HL-60/S4 treated with phorbol 12-myristate 13-acetate at 8.2 ng/mL for 4 days and 3 days (cell line): Measurements from ENCODE around the gene SIRT2.
"Not testable (repeated sequence)": the region's sequence is repeated elsewhere in the genome, so short reads cannot be mapped to it uniquely, and the experiment has no call there.

Source experiments
- in situ Hi-C: fragments of 300-500 bp; cut with MboI; formaldehyde crosslinking; loops from 2 replicates; pipeline ENCODE4 v1.15.0; 2022; ENCODE audit warnings: low sequenced_read_pairs

Gene SIRT2

DNA sequence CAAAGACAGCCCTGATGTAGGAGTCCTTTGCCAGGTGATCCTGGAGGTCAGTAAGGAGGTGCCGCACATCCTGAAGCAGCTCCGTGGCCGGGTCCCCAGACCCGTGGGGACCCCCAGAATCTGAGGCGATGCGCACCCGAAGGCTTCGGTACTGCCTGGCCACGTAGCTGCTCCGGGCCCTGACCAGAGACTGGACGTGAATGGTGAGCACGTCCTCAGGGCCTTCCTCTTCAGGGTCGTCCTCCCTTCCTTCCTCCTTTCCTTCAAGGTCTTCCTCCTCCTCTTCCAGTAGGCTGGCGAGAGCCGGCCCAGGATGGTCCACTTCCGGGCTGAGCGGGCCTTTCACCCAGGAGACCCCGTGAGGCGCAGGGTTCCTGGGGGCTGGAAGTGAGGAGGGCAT lies 28.8 kb downstream of the SIRT2 start:
- in situ Hi-C loops, result no loop called here

DNA sequence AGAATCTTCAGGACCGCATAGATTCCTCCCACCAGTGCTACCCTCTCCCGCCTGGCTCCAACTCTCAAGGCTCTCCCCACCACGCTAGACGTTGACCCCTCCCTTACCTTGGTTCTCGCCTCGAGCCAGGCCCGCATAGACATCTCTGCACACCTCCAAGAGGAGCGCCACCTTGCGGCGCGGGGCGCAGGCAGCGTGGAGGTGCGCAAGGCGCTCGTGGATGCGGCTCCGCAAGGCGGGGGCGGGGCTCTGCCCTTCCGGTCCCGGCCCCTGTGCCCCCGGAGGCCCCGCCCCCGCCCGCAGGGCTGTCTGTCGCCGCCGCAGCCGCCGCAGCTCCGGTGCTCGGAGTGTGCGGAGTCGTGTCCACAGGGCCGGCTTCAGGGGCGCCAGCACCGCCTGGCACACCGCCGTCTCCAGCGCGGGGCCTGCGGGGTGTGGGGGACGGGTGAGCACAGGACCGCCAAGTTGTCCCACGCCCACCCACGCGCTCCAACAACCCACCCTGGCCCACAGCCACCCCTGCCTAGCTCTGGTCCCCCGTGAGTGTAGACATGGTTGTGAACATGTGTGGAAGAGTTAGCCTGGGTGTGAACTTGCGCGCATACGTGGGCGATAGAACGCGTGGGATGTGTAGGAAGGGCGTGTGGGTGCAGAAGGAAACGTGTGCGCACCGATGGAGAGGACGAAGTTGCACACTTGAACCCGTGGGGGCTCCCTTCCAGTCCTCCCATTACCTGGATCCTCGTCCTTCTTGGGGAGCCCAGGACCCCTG lies 29.4 kb downstream of the SIRT2 start:
- in situ Hi-C loops, result no loop called here

DNA sequence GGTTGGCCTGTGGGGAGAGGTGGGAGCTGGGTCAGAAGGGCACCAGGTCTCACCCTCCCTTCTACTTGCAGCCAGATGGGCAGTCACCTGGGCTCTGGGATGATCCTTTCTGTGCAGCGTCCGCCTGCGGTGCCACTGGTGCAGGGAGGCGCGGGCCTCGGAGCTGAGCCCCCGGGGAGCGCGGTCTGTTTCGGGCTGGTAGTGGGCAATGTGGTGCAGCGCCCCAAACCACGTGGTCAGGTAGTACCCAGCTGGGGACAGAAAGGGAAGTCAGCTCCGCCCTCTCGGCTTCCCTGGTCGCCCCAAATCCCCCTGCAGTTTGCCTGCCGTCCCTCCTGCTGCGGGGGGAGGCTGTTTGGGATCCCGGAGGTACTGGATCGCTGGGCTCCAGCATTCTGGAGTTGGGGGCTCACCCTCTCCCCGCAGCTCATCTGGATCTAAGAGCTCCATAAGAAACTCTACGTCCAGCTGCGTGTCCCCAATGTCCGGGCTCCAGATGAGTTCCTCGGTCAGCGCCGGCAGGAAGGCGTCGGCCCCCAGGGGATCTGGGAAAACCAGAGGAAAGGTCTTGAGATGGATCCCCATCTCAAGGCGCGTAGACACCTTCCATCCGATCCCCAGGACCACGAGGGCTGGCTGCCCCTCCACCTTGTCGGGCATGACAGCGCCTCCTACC lies 30.1 kb downstream of the SIRT2 start:
- in situ Hi-C loops, result no loop called here

DNA sequence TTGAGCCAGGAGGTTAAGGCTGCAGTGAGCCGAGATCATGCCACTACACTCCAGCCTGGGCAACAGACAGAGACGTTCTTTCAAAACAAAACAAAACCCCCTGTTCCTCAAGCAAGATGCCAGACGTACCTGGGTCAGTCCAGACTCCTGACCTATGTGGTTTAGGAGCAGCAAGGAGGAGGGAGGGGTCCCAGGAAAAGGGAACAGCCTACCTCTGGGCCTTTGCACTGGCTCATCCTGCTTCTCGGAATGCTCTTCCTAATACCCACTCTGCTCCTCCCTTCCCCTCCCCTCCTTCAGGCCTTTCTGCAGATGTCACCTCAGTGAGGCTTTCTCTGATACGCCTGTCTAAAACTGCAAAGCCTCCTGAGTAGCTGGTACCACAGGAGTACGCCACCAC lies 30.9 kb downstream of the SIRT2 start:
- in situ Hi-C loops, result no loop called here

DNA sequence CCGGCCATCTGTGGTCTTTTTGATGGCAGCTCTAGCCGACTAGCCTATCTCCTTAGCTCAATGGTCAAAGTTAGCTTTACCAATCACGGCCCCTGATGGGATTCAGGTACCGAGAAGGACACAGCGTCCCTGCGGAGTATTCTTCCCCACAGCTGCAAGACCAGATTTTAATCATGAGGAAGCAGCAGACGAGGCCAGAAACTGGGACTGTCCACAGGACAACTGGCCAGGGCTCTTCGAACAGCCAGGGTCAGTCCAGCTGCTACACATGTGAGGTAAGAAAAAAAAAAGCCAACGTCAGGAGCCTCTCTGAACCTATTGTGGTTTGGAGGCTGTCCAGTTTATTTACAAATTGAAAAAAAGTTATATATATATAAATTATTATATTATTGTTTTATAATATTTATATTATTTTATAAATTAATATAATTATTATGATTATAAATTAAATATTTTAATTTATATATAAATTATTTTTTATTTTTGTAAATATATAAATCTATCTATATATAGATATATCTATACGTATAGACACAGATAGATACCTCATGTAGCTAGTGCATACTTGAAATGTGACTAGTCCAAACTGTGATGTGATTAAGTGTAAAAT lies 32.1 kb downstream of the SIRT2 start:
- in situ Hi-C loops, result no loop called here

DNA sequence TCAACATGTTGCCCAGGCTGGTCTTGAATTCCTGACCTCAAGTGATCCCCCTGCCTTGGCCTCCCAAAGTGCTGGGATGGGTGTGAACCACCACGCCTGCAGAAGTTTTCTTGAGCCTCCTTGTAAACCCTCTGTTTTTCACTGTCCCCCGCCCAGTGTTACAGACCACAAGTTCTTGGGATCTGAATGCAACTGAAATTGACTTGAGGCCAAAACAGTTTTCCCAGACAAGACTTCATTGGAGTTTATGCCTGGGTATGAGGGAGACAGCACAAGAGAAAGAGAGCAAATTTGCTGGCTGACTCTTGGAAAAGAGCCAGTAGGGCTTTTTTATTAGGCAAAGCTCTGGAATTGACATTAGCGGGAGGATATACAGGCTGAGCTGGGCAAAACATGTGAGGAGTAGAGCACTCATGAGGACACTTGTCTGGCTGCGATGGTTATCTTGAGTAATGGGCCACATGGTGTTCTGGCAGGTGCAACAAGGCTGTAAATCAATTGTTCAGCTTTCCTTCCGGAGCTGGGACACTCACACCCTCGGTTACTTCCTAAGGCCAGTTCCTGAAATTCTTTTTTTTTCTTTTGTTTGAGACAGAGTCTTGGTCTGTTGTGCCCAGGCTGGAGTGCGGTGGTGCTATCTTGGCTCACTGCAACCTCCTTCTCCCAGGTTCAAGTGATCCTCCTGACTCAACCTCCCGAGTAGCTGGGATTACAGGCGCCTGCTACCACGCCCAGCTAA lies 36.9 kb downstream of the SIRT2 start:
- in situ Hi-C loops, result no loop called here

DNA sequence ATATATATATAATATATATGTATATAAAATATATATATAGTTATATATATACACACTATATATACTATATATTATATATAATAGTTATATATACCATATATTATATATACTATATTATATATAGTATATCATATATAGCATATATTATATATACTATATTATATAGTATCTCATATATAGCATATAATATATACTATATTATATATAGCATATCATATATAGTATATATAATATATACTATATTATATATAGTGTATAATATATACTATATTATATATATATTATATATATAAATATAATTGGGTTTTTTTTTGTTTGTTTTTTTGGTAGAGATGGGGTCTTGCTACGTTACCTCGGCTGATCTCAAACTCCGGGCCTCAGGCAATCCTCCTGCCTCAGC lies 38.0 kb downstream of the SIRT2 start:
- in situ Hi-C loops, result no loop called here

DNA sequence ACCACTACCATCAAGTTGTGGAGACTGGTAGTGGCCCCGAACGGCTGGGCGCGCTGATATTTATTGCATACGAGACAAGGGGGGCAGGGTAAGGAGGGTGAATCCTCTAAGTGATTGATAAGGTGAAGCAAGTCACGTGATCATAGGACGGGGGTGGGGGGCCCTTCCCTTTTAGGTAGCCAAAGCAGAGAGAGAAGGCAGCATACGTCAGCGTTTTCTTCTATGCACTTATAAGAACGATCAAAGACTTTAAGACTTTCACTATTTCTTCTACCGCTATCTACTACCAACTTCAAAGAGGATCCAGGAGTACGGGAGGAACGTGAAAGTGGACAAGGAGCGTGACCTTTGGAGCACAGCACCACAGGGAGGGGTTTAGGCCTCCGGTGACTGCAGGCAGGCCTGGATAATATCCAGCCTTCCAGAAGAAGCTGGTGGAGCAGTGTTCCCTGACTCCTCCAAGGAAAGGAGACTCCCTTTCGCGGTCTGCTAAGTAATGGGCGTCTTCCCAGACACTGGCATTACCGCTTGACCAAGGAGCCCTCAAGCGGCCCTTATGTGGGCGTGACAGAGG lies 39.7 kb downstream of the SIRT2 start:
- in situ Hi-C loops, result not testable (repeated sequence)

DNA sequence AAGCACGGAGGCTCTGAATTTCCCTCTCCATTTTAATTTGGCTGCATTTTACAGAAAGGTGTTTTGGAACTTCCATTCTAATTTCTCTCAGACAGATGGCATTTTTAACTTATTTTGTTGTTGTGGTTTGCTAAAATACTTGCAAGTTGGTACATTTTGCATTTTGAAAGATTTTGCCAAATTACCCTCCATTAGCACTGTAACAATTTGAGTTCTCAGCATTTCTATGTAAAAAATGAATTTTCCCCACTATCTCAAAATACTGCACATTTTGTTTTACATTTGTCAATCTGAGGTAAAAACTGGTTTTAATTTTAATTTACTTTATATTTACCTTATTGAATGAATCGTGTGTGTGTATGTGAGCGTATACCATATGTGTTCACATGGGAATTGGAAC lies 42.6 kb downstream of the SIRT2 start:
- in situ Hi-C loops, result no loop called here

DNA sequence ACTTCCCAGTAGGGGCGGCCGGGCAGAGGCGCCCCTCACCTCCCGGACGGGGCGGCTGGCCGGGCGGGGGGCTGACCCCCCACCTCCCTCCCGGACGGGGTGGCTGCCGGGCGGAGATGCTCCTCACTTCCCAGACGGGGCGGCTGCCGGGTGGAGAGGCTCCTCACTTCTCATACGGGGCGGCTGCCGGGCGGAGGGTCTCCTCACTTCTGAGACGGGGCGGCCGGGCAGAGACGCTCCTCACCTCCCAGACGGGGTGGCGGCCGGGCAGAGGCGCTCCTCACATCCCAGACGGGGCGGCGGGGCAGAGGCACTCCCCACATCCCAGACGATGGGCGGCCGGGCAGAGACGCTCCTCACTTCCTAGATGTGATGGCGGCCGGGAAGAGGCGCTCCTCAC lies 43.7 kb downstream of the SIRT2 start:
- in situ Hi-C loops, result not testable (repeated sequence)

DNA sequence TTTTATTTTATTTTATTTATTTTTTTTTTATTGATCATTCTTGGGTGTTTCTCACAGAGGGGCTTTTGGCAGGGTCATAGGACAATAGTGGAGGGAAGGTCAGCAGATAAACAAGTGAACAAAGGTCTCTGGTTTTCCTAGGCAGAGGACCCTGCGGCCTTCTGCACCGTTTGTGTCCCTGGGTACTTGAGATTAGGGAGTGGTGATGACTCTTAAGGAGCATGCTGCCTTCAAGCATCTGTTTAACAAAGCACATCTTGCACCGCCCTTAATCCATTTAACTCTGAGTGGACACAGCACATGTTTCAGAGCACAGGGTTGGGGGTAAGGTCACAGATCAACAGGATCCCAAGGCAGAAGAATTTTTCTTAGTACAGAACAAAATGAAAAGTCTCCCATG lies 44.5 kb downstream of the SIRT2 start:
- in situ Hi-C loops, result not testable (repeated sequence)

DNA sequence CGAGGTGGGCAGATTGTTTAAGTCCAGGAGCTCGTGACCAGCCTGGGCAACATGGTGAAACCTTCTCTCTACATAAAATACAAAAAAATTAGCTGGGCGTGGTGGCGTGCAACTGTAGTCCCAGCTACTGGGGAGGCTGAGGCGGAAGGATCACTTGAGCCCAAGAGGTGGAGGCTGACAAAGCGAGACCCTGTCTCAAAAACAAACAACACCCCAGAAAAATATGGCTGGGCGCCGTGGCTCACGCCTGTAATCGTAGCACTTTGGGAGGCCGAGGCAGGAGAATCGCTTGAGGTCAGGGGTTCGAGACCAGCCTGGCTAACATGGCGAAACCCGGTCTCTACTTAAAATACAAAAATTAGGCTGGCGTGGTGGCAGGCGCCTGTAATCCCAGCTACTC lies 46.2 kb downstream of the SIRT2 start:
- in situ Hi-C loops, result no loop called here

DNA sequence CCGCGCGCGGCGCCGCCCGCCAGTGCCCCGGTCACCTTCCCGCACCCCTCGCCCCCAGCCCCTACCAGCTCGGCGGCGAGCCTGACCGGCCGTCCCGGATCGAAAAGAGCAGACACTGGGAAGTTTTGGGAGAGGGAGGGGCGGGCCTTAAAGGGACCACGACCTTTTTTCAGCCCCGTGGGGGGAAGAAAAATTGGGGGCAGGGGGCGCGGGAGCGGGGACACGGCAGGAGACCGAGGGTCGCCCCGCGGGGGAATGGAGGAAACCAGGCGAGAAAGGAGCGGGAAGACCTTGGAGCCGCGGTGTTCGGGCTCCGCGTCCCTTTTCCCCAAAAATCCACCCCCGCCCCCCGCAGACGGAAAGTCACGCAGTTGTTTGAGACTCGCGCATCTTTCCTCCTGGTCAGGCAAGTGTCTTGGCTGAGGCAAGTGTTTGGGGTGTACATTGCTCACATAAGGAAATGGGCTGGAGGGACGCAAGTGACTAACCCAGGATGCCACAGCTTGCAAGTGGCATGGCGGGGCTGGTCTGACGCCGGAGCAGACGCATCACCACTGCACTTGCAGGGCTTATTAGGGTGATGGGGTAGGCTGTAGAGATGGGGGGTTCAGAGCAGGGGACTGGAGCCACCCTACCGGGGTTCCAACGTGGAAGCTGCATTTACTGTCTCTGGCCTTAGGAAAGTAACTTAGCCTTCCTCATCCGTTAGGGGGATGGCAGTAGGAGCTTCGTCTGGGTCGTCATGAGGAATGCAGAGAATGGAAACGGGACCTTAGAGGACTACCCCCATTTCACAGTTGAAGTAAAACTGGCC lies 47.0 kb downstream of the SIRT2 start:
- in situ Hi-C loops, result no loop called here

DNA sequence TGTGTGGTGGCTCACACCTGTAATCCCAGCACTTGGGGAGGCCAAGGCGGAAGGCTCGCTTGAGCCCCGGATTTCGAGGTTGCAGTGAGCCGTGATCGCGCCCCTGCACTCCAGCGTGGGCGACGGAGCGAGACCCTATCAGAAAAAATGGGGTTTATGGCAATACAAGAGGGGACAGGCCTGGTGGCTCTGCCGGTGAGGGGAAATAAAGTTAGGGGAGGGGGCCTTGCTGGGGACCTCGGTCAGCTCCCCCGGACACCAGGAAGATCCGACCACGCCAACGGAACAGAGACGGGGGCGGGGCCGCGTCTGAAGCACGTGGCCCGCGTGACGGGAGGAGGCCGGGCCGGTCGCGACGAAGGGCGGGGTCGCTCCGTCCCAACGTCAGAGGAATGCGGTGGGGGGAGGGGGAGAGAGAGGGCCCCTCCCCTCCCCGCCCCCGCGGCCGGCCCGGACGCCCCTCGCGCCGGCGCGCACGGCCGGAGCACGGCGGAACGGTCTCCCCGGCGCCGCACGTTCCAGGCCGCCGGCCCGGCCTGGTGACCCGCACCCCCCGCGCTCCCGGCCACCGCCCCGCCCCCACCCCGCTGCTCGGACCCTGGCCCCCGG lies 47.7 kb downstream of the SIRT2 start:
- in situ Hi-C loops, result no loop called here

DNA sequence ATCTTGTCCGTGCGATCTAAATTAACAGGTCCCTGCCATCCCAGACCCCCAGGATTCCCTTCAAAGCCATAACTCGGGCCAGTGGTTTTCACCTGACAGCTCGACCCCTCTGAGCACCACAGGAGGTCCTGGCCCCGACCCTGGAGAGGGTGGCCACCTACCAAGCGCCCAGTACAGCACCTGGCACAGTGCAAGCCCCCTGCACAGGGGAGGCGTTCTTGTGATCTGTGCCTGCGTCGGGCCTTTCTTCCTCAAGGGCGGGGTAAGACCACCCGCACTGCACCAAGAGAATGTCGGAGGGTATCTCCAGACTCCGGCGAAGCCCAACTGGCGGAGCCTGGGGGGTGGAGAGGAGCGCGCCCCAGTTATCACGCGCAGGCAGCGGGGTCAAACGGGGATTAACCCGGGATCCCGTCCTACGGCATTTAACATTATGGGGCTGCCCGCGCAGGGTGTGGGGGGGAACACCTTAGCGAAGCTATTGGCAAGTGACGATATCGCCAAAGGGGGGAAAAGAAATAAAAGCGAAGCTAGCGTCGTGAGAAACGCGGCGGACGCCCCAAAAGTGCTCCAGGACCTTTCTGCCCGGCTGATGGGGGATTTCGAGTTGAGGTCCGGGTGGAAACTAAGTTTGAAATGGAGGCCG lies 48.3 kb downstream of the SIRT2 start:
- in situ Hi-C loops, result no loop called here

DNA sequence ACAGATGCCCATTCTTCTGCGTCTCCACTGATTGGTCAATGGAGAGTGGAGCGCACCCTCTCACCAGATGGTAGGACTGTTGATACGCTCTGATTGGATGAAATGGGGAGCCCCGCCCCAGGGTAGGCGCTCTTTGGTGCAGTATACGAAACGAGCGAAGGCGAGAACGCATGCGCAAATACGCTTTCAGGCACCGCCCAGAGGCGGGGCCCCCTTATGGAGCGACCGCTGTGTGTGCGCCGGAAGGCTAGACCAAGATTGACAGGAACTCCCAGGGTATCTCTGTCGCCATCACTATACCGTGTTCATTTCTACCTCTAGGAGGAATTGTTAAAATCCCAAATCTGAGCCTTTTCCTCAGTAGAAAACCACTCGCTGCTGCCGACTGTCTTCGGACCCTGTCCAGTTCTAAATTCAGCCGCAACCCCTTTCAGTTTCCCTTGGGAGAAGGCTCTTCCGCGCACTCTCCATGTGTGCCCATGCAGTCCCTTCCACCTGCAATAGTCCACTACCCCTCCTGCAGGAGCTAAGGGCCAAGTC lies 48.9 kb downstream of the SIRT2 start:
- in situ Hi-C loops, result no loop called here

DNA sequence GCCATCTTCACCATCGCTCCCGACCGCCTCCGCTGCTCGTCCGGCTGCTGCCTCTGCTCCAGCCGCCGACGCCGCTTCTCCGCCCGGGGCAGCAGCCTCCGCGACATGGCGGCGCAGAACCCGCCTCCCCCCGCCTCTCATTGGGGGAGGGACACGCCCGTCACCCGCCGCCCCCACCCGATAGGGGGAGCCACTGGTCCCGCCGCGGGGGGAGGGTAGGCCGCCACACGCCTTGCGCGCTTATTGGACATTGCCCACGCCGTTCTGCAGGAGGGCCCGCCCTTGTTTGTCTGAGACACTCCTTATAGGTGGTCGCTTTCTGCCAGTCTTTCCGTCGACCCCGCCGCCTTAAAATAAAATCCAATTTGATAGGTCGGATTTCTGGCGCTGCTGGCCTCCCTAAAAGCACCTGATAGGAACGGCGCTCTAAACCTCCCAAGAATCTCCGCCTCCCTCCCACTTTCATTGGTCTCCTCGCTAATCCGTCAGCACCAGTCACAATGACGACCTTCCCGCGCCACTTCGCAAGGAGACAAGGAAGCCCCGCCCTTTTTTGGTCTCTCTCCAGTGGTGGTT lies 49.5 kb downstream of the SIRT2 start, which contains the start of gene HNRNPL:
Gene HNRNPL (minus strand): TSS at position 127 of the 576 bp plus-strand sequence. CDS start 20 bp downstream, at position 107.
- in situ Hi-C loops, result no loop called here

DNA sequence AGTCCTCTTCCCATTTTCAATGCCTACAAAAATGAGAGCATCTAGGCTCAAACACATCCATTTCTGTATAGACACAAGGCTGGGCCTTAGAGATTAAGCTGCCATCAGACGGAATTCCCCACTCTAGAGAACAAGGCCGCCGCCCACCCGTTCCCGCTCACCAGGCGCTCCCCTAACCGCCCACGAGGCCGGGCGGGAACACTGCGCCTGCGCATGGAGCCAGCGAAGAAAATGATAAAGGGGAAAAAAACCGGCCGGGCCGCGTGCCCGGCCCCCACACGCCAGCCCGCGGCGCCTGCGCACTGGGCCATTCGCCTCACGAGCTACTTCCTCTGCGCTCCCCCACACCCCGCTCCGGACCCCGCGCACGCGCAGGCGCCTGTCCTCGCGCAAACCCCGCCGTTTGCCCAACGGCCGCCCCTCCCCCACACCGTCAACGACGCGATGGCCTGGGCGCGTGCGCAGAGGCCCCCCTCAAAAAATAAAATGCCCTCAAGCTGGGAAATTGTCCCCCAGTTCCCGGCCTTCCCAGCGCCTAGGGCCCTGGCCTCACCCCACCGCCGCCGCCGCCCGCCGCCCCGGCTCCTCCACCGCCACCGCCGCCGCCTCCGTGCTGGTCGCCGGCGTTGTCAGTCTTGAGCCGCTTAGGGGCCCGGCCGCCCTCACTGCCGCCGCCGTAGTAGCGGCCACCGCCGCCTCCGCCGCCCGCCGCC lies 50.1 kb downstream of the SIRT2 start:
- in situ Hi-C loops, result no loop called here
